HG03354 (cell line): ENCODE results near the gene HOXA2.
A peak's percentile ranks its signal among the peaks of the same experiment; 100 is the strongest.

Experiments
- ATAC-seq: cut with Tn5 transposase; IDR thresholded peaks from one replicate; pipeline ENCODE4 v1.9.1; 2021; ENCODE audit warnings: mild to moderate bottlenecking; ENCODE audit not compliant: unreplicated experiment, poor library complexity, severe bottlenecking

HOXA2 gene

DNA sequence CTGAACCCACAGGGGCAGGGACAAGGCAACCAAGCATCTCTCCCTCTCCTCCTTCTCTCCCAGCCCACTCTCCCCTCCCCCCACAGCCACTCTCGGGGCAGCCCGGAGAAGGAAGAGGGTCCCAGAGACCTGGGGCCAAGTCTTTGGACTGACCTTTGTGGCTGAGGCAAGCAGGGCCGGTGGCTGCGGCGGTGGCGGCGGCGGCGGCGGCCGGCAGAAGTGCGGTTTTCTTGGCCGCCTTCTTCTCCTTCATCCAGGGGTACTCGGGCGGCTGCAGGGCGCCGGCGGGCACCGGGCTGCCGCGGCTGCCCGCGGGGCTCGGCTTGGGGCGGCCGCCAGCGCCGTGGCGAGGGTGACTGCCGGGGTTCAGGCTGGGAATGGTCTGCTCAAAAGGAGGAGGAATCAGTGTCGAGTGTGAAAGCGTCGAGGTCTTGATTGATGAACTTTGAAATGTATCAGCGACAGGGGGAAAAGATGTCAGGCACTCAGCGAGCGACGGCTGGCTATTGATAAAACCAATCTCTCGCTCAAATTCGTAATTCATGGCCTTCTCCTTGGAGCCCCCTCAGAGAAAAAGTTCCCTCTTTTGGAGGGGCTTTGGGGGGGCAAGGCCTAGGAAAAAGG lies 414 bp downstream of the HOXA2 start:
- ATAC-seq = no peak

DNA sequence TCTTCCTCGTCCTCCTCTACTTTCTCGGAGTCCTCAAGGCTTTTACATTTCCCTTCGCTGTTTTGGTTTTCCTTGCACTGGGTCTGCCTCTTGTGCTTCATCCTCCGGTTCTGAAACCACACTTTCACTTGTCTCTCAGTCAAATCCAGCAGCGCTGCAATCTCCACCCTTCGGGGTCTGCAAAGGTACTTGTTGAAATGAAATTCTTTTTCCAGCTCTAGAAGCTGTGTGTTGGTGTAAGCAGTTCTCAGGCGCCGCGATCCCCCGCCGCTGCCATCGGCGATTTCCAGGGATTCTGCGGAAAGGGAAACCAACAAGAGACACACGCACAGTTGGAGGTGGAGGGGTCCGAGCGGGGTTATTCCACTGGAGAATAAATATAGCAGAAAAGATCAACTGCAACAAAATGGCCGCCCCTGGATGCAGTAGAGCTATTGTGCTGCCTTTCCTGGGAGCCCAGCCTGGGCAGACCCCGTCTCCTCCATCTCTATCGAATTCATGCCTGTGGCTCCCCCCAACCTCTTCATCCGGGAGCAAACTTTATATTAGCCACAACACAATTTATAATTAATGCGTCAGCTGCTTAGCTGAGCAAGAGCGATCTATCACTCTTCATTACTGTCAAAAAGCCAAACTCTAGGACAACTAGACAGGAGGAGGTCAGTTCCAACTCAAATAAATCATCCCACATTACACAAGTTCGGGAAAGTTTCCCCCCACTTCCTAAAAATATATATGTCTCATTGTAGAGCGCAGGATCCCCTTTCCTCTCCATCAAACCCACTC lies 1.1 kb downstream of the HOXA2 start:
- no peak for ATAC-seq

DNA sequence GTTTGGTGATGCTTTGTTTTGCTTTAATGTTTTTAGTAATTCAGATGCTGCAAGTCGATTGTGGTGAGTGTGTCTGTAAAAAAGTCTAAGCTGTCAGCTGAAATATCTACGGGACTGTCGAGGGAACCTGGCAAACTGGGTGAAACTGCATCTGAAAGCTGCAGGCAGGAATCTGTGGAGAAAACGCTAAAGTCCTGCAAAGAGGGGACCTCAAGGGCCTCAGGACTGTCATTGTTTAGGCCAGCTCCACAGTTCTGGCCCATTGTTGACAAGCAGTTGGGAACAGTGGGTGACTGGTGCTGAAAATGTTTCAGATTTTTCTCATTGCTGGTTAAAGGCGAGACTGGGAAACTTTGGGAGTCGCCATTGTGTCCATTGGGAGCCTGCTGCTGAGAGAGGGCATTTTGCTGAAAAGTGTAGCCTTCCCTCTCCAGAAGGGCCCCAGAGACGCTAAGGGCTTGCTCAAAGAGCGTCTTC lies 1.8 kb downstream of the HOXA2 start:
- no peak for ATAC-seq

DNA sequence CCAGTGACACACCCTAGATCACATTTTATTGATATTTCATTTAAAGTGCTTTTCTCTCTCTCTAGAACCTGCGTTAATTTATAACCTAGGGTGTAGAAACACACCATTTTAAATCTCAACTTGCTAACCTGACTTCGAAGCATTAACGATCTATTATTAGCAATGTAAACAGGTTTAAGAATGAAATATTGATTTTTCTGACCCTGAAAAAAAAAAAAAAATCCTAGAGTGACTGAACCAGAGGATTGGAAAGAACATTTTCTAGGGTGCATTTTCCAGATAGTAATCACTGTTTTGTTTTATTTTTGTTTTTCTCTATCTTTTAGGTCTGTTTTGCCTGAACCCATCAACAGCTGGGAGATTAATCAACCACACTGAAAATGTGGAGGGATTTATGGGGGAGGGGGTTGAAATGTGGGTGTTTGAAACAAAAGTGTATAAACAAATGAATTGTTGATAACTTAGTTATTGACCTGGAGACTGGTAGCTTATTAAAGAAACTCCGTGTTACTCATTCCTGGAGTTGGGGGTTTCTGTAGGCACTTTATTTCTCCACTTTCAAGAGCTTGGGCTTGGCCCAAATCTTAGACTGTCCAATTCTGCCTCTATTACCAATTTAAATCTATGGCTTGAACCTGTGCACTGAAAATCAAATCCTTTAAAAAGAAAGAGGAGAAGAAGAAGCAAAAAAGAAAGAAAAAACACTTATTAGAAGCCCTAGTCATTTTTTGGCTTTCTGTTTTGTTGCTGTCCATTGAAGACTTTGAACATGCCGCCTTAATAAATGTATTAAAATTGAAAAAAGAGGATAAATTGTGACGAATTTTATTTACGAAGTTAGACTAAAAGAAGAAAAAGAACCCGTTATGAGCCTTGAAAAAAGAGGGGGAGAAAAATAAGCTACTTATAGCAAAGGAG lies 2.8 kb downstream of the HOXA2 start:
- no peak for ATAC-seq

DNA sequence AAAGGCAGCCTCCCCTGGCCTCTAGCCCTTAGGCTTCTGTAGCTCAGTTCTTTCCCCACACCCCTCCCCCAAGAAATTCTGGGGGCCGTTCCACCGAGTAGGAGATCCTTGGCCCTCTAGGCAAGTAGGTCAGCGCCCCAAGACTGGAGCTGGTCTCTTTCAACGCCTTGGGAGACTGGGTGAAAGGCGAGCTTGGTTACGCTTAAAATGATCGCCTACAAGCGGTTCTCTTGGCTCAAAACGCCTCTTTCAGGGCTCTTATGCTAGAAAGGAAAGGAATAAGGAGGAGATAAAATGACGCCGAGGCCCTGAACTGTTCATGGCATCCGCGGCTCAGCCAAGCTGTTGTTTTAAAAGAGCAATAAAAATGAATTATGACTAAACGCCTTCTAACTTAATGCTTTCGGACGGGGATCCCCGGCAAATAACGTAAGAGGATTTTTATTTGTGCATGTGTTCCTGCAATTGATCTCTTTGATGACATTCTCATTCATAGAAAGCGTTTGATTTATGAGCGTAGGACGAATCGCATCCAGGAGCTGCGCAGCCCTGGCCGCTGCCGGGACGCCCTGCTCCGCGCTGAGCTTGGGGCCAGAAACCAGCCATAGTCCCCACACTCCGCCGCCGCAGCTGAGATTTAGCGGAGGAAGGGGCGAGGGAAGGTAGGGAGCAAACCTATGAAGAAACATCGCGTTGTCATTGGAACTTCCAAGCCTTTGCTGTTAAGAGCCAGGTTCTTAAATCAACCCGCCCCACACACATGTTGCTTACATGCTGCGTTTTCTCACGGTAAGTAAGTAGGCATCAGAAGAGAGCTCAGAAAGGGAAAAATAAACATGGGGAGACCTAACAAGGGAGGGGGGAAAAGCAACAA lies 3.7 kb downstream of the HOXA2 start:
- ATAC-seq = no peak

DNA sequence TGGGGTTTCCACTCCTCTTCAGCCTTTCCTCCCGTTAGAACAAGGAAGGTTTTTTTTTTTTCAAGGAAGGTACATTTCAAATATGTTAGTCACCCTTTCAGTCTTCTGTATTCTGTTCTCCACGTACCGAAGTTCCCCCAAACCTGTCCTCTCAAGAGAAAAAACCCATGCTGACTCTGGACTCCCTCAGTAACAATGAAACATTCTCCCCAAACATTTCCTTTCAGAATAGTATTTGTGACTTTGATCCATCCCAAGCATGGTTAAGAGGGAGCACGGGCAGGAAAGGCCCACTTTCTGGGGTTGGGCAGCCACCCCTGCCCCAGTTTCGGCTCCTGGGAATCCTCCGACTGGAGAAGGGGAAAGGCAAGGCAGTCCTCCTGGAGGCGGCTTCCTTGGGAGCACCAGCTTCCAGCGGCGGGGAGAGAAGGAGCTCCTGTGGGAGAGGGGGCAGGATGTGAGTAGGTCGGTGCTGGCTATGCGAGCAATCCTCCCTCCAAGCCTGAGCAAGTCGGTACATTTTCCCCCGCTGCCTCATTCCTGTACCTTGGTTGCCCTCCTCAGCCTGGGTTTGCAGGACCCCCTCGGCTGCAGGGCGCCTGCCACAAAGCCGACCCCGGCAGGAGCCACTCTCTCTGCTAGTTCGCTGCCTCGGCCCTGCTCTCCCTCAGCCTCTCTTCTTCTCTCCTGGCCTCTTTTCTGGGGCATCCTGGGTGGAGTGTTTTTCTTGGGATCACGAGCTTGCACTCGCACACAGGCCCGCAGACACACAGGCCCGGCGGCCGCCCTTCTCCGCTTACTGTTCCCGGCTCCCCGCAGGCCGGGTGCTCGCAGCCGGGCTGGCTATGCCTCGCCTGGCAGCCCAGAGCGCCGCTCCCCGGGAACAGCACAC lies 4.6 kb downstream of the HOXA2 start:
- ATAC-seq = no peak

DNA sequence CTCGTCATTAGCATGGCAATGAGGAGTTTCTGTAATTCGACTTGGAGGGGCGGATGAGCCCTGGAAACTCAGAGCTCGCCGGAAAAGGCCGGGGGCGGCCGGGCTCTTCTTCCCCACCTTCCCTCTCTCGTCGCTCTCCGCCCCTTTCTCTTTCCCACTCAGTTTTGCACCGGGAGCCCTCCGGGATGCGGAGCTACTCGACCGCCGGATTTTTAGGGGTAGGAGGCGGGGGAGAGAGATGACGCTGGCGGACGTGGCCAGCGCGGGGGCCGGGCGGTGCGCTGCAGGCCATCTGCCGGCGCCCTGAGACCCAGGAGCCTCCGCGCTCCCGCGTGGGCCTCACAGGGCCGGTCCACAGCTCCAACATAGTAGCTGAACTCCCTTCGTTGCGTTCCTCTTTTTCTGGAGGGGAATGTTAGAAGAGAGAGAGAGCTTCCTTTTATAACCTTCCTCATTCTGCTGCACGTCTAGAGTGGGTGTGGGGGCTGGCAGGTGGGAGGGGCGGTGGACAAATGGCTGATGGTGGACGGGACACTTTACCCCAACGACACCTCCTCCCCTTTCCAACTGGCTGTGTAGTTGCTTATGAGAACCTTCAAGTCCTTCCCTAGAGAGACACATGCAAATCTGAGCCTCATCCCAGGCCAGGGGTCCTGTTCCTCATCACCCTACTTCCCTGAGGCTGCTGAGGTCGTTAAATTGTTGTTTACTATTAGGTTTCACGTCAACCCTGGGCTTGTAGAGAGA lies 5.5 kb downstream of the HOXA2 start:
- no peak for ATAC-seq

DNA sequence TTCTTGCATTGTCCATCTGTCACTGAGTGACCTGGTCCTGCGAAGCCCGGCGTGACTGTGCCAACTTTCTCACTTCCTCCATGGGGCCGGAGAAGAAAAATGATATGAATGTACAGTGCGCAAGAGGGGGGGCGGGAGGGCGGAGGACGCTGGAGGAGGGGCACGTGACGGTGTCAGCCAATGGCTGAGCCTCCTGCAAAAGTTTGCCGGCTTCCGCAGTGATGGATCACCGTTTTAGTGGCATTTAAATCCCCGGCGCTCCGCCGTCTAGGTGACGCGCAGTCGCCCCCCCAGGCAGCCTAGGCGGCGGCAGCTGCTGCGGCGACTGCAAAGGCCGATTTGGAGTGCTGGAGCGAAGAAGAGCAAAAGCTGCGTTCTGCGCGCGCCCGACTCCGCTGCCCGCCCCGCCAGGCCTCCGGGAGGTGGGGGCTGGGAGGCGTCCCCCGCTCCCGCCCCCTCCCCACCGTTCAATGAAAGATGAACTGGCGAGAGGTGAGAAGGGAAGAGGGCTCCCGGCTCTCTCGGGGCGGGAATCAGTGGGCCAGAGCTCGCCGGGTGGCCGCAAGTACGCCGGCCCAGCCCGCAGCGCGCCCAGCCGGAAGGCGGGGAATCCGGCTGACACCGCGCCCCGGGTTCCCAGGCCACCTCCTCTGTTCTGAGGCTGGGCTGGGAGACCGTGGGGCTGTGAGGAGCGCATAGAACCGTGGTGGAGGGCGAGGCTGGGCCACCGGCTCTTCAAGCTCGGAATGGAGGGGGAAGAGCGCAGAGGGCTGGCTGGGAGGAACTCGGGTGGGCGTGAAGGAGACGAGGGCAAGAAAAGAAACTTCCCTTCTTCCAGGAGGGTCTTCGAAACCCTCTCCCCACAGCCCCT lies 6.4 kb downstream of the HOXA2 start, which contains the start of gene HOXA1:
Gene HOXA1, minus strand, starts transcription at position 104 of the 871 bp plus-strand sequence. Its CDS starts 88 bp downstream, at position 16.
- ATAC-seq = peak; percentile 92

DNA sequence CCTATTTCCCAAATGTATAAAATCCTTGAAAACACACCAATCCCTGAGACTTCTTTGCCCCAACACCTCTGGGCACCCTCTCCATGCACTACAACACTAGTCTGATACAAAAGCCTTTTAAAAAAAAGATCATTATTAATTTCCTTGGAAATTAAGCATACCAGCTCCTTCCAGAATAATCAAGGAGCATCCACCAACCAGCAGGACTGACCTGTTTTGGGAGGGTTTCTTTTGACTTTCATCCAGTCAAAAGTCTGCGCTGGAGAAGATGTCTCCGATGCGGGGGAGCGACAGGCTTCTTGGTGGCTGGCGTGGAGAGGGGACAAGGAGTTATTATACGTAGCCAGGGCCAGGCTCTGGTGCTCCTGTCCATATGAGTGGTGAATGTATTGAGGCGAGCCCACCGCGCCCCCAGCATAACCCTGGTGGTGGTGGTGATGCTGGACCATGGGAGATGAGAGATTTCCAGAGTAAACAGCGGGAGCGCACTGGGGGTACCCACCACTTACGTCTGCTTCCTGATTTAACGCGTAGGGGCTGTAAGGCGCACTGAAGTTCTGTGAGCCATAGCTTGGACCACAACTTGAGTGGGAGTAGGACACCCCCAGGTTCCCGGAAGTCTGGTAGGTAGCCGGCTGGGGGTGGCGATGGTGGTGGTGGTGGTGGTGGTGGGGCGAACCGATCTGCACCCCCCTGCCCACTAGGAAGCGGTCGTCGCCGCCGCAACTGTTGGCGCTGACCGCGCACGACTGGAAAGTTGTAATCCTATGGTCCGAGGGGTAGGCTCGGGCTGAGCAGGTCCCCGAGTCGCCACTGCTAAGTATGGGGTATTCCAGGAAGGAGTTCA lies 7.2 kb downstream of the HOXA2 start:
- peak; percentile 12 for ATAC-seq

DNA sequence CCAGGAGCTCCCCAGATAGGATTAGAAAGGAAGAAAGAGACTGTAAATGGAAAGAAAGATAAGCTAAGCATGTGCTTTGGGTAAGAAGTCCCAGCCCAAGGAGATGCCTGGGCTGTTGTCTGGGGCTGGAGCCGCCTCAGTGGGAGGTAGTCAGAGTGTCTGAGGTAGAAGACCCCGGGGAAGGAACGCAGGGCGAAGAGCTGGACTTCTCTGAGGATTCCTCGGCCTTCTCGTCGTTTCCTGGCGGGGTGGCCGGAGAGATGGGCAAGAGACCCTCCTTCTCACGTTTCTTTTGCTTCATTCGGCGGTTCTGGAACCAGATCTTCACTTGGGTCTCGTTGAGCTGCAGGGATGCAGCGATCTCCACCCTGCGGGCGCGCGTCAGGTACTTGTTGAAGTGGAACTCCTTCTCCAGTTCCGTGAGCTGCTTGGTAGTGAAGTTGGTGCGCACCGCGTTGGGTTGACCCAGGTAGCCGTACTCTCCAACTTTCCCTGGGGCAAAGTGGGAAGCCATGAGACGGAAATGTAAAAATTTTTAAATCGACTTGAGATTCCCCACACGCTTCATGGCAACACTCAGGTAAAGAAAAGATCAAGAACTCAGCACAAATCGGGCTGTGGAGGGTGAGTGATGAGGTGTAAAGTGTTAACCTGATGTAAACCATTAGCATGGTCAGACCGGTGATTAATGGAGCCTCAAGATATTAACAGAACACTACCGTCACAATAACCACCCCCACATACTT lies 8.0 kb downstream of the HOXA2 start:
- ATAC-seq = no peak

DNA sequence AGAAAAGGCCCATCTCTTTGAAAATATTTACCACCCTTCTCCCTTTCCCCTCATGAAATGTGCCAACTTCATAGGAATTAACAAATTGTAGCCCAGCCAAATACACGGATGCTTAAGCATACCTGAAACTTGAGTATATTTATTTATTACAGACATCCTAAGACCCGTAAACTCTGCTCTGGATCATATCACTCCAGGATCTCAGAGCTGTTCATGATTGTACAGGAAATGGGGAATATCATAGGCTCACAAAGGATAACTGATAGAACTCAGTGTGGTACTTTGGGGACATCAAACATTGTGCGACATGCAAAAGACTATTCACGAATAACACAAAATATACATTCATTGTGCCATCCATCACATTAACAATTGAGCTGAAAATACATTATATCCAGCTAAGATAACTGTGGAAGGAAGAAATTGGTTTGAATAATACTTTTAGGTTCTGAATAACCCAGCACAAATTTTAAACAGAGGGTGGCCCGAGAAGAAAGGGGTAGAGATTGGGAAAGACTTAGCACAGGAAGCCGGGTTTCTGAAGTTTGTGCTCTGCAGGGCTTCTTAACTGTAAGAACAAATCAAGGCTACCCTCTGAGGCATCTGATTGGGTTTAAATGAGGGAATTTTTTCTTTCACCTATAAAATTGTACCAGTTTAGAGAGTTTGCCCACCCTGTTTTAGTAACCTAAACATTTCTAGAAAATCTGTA lies 9.1 kb downstream of the HOXA2 start:
- ATAC-seq = no peak

DNA sequence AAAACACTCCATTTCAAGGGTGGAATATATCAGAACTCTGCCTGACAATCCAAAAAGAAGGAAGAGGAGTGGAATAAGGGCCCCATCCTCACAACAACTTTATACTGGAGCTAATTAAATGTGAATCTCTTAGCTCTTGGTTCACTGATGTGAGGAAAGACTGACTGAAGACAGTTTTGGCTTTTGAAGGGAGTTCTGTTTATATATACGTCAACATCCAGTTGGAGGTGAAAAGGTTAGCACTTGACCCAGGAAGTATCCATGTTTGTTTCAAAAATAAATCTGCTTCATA lies 9.7 kb downstream of the HOXA2 start:
- ATAC-seq = no peak

DNA sequence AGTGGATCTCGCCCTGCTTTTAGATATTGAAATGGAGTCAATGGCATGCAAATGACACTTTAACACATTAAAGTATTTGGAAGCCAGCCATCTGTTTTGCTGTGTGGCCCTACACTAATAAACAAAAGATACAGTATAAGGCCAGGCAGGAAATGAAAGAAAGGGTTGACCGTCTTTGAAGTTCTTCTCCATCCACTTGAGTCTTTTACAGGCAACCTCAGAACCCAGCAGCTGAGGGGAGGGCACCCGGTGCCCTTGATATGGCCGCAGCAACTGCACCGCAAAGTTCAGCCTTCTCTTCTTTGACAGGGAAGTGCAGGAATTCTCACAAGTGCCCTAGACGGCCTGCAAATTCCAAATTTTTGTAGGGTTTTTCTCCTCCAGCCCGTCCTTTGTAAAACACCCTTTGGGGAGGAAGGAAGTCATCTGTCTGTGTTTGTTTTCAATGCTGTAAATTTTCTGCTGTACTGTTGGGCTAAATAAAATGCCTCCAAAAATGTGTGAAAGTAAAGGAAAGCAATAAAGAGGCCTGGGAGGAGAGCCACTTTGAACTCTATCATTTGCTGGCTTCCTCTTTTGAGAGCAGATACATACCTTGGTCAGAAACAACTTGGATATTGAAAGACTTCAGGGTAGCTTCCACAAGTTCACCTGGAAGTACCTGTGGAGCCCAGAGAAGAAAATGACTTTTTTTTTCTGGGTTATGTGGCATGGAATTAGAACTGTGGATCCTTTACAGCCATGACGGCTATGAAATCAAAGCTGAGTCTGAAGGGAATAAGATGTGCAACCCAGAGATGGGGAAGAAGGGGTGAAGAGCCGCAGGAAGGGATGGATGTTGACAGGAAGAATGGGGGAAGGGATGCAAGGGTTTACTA lies 10.3 kb downstream of the HOXA2 start:
- ATAC-seq = no peak

DNA sequence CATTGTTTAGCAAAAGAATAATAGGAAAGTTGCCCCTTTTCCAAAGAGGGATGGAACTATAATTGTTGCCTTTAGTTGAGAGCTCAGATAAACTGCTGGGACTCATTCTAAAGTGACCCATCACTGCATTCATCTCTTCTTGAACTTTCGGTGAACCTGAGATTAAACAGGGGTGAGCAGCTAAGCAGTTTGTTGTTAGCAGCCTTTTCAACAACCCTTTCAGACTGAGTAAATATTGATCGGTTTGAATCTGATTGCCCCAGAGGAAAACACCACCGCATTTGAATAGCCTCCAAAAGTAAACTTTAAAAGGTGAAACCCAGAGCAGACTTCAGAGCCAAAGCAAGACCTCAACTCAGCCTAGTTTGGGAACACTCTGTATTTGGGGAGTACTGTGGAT lies 11.4 kb downstream of the HOXA2 start:
- no peak for ATAC-seq
